ACC112 (cell line): ENCODE results near the gene DTX4.

Experiments used
- H2AFZ ChIP-seq: fragments of 200-600 bp; sonication (generic); one replicate; pipeline ENCODE4 v1.6.0; 2017; ENCODE audit warnings: antibody characterized with exemption, low read length; ENCODE audit not compliant: unreplicated experiment
- H3K27ac ChIP-seq: fragments of 200-600 bp; sonication (generic); 2 replicates; pipeline ENCODE4 v1.5.1; 2014; ENCODE audit warnings: low read depth, mild to moderate bottlenecking, antibody characterized with exemption, low read length, moderate library complexity
- H3K27me3 ChIP-seq: fragments of 200-600 bp; sonication (generic); 2 replicates; pipeline ENCODE4 v1.6.1; 2014; ENCODE audit warnings: mild to moderate bottlenecking, antibody characterized with exemption, low read length, moderate library complexity, mixed read lengths; ENCODE audit not compliant: insufficient read depth
- H3K36me3 ChIP-seq: fragments of 200-600 bp; sonication (generic); 2 replicates; pipeline ENCODE4 v1.6.1; 2016; ENCODE audit warnings: mild to moderate bottlenecking, antibody characterized with exemption, low read length, moderate library complexity, mixed read lengths; ENCODE audit not compliant: insufficient read depth
- H3K4me1 ChIP-seq: fragments of 200-600 bp; sonication (generic); one replicate; pipeline ENCODE4 v1.6.1; 2016; ENCODE audit warnings: low read length, mixed read lengths; ENCODE audit not compliant: insufficient read depth, unreplicated experiment, control insufficient read depth
- H3K4me3 ChIP-seq: fragments of 200-600 bp; sonication (generic); 2 replicates; pipeline ENCODE4 v1.5.1; 2014; ENCODE audit warnings: mild to moderate bottlenecking, low read depth, low read length
- H3K79me2 ChIP-seq: fragments of 200-600 bp; sonication (generic); one replicate; pipeline ENCODE4 v1.6.0; 2016; ENCODE audit warnings: low read length; ENCODE audit not compliant: control insufficient read depth, unreplicated experiment, insufficient read depth

DTX4 gene

GRCh38 chr11:59205648-59206047 lies 33.7 kb downstream of the DTX4 start:
- peaks cover 26% of the 10 kb centered on the region for H3K4me1 ChIP-seq
- no peaks in the 10 kb centered on the region for H3K36me3 ChIP-seq
- no peaks in the 10 kb centered on the region for H3K27me3 ChIP-seq
- no peak overlapping the region for H3K4me3 ChIP-seq
- no peaks in the 10 kb centered on the region for H3K79me2 ChIP-seq
- no peak overlapping the region for H2AFZ ChIP-seq
- no peak overlapping the region for H3K27ac ChIP-seq

- Histone ChIP-seq H3K27me3 (no peaks in the 10 kb centered on the region), H3K4me1 (peaks cover 26% of the 10 kb centered on the region), H3K27ac (no peak overlapping the region), H2AFZ (no peak overlapping the region), H3K36me3 (no peaks in the 10 kb centered on the region), H3K79me2 (no peaks in the 10 kb centered on the region), H3K4me3 (no peak overlapping the region)
Measured at GRCh38 chr11:59206635-59207034, 34.7 kb downstream of the DTX4 start.

GRCh38 chr11:59207988-59208451 lies 36.1 kb downstream of the DTX4 start:
- H3K79me2 ChIP-seq = no peaks in the 10 kb centered on the region
- no peak overlapping the region; the same call in 1 of the 2 replicates for H3K27ac ChIP-seq
- peak overlapping the region; percentile 43 for H2AFZ ChIP-seq
- peaks cover 26% of the 10 kb centered on the region for H3K4me1 ChIP-seq
- no peaks in the 10 kb centered on the region for H3K36me3 ChIP-seq
- no peaks in the 10 kb centered on the region for H3K27me3 ChIP-seq
- H3K4me3 ChIP-seq = peak overlapping the region; percentile 21; the same call in 1 of the 2 replicates

- Histone ChIP-seq H3K4me1 (peaks cover 26% of the 10 kb centered on the region), H3K79me2 (no peaks in the 10 kb centered on the region), H3K36me3 (no peaks in the 10 kb centered on the region), H3K4me3 (no peak overlapping the region), H2AFZ (no peak overlapping the region), H3K27ac (peak overlapping the region; percentile 17; the same call in 1 of the 2 replicates), H3K27me3 (no peaks in the 10 kb centered on the region; the same call in 1 of the 2 replicates)
Measured at GRCh38 chr11:59208956-59209355, 37.0 kb downstream of the DTX4 start.

- Histone ChIP-seq H2AFZ (no peak overlapping the region), H3K36me3 (no peaks in the 10 kb centered on the region), H3K27ac (no peak overlapping the region), H3K79me2 (no peaks in the 10 kb centered on the region), H3K4me1 (peaks cover 26% of the 10 kb centered on the region), H3K27me3 (no peaks in the 10 kb centered on the region; the same call in 1 of the 2 replicates), H3K4me3 (no peak overlapping the region)
Measured at GRCh38 chr11:59212222-59212621, 40.3 kb downstream of the DTX4 start.

GRCh38 chr11:59212744-59213631 lies 41.1 kb downstream of the DTX4 start, which contains the start of gene MPEG1:
Gene MPEG1 (minus strand): TSS chr11:59212927. CDS start chr11:59212865, 62 bp downstream.
- Histone ChIP-seq H3K4me1 (peaks cover 24% of the 10 kb centered on the region), H3K4me3 (no peak within 1 kb of the TSS), H3K79me2 (no peaks in the 10 kb centered on the region), H3K36me3 (no peaks in the 10 kb centered on the region), H3K27me3 (no peaks in the 10 kb centered on the region; the same call in 1 of the 2 replicates), H2AFZ (no peak within 1 kb of the TSS), H3K27ac (no peak within 1 kb of the TSS)

GRCh38 chr11:59214141-59214893 lies 42.4 kb downstream of the DTX4 start:
- Histone ChIP-seq H3K4me1 (peaks cover 11% of the 10 kb centered on the region), H3K79me2 (no peaks in the 10 kb centered on the region), H3K27me3 (no peaks in the 10 kb centered on the region; the same call in 1 of the 2 replicates)

GRCh38 chr11:59216641-59217564 lies 45.0 kb downstream of the DTX4 start:
- peak overlapping the region; percentile 53; the same call in 1 of the 2 replicates for H3K4me3 ChIP-seq
- H3K4me1 ChIP-seq = peaks cover 35% of the 10 kb centered on the region
- no peak overlapping the region for H3K27ac ChIP-seq
- no peaks in the 10 kb centered on the region; the same call in 1 of the 2 replicates for H3K27me3 ChIP-seq
- H3K79me2 ChIP-seq = no peaks in the 10 kb centered on the region
- H2AFZ ChIP-seq = peak overlapping the region; percentile 83
- no peaks in the 10 kb centered on the region for H3K36me3 ChIP-seq

More at GRCh38 chr11:59214141-59214893, 42.4 kb downstream of the DTX4 start:
- H3K36me3 ChIP-seq = no peaks in the 10 kb centered on the region
- no peak overlapping the region for H2AFZ ChIP-seq
- no peak overlapping the region for H3K27ac ChIP-seq
- H3K4me3 ChIP-seq = no peak overlapping the region

- no peaks in the 10 kb centered on the region for H3K36me3 ChIP-seq
- H3K27me3 ChIP-seq = no peaks in the 10 kb centered on the region; the same call in 1 of the 2 replicates
- H3K79me2 ChIP-seq = no peaks in the 10 kb centered on the region
- H3K27ac ChIP-seq = no peak overlapping the region
- H2AFZ ChIP-seq = no peak overlapping the region
- H3K4me3 ChIP-seq = no peak overlapping the region
- H3K4me1 ChIP-seq = peaks cover 43% of the 10 kb centered on the region
Measured at GRCh38 chr11:59218319-59218718, 46.4 kb downstream of the DTX4 start.

- Histone ChIP-seq H3K27me3 (no peaks in the 10 kb centered on the region; the same call in 1 of the 2 replicates), H3K79me2 (no peaks in the 10 kb centered on the region), H3K4me1 (peaks cover 47% of the 10 kb centered on the region), H3K36me3 (no peaks in the 10 kb centered on the region), H3K4me3 (no peak overlapping the region), H3K27ac (no peak overlapping the region), H2AFZ (no peak overlapping the region)
Measured at GRCh38 chr11:59218893-59219292, 47.0 kb downstream of the DTX4 start.
